Measurements from ENCODE around the gene DGCR6. TPM values are rescaled to one million over a fixed set of nuclear protein-coding genes. Genes with fewer than 3 reads are reported as not detected.
"Not testable (repeated sequence)": the region's sequence is repeated elsewhere in the genome, so short reads cannot be mapped to it uniquely, and the experiment has no call there.

Gene DGCR6
- total RNA-seq, 2 experiments from 2014 or later = 0.74 to 1.2 TPM

- H3K27me3 Mint-ChIP-seq; H3K4me1 Mint-ChIP-seq; CTCF ChIA-PET; H3K9me3 Mint-ChIP-seq; H3K27ac Mint-ChIP-seq; H3K4me3 Mint-ChIP-seq; H3K36me3 Mint-ChIP-seq (ENCODE audit: low read depth); POLR2A ChIA-PET; DNase-seq: not testable (repeated sequence)
Observed at GRCh38 chr22:18947105-18947504, 41.0 kb downstream of the DGCR6 start.

- Mint-ChIP-seq H3K4me1 (no peaks in the 10 kb centered on the region), H3K27me3 (peaks cover 2% of the 10 kb centered on the region)
- POLR2A ChIA-PET = no interaction called here
Observed at GRCh38 chr22:18947905-18948304, 41.8 kb downstream of the DGCR6 start.

GRCh38 chr22:18950141-18950540, 44.0 kb downstream of the DGCR6 start:
- CTCF ChIA-PET = no interaction called here
- Mint-ChIP-seq H3K4me1 (no peaks in the 10 kb centered on the region), H3K9me3 (no peaks in the 10 kb centered on the region), H3K4me3 (no peak overlapping the region), H3K36me3 (ENCODE audit: low read depth) (no peaks in the 10 kb centered on the region), H3K27ac (no peak overlapping the region), H3K27me3 (peaks cover 2% of the 10 kb centered on the region)
- POLR2A ChIA-PET = no interaction called here
- DNase-seq = no peak

More at GRCh38 chr22:18947905-18948304, 41.8 kb downstream of the DGCR6 start:
- H3K27ac Mint-ChIP-seq = no peak overlapping the region
- no peak for DNase-seq
- CTCF ChIA-PET = no interaction called here
- no peaks in the 10 kb centered on the region for H3K9me3 Mint-ChIP-seq
- no peaks in the 10 kb centered on the region for H3K36me3 Mint-ChIP-seq (ENCODE audit: low read depth)
- H3K4me3 Mint-ChIP-seq = no peak overlapping the region

GRCh38 chr22:18952022-18952421, 45.9 kb downstream of the DGCR6 start:
- Mint-ChIP-seq H3K4me1 (no peaks in the 10 kb centered on the region), H3K9me3 (no peaks in the 10 kb centered on the region)
- DNase-seq = no peak

GRCh38 chr22:18953128-18953527, 47.0 kb downstream of the DGCR6 start:
- H3K27ac Mint-ChIP-seq; H3K4me3 Mint-ChIP-seq; H3K9me3 Mint-ChIP-seq; CTCF ChIA-PET; H3K36me3 Mint-ChIP-seq (ENCODE audit: low read depth); H3K27me3 Mint-ChIP-seq; POLR2A ChIA-PET; DNase-seq; H3K4me1 Mint-ChIP-seq: not testable (repeated sequence)

More at GRCh38 chr22:18952022-18952421, 45.9 kb downstream of the DGCR6 start:
- POLR2A ChIA-PET = no interaction called here
- CTCF ChIA-PET = no interaction called here
- no peak overlapping the region for H3K27ac Mint-ChIP-seq
- H3K27me3 Mint-ChIP-seq = peaks cover 2% of the 10 kb centered on the region
- H3K4me3 Mint-ChIP-seq = no peak overlapping the region
- H3K36me3 Mint-ChIP-seq (ENCODE audit: low read depth) = no peaks in the 10 kb centered on the region

- POLR2A ChIA-PET, H3K27ac Mint-ChIP-seq: not testable (repeated sequence)
- peak; percentile 33 for DNase-seq
Observed at GRCh38 chr22:18954303-18954989, 48.3 kb downstream of the DGCR6 start.

GRCh38 chr22:18954990-18955571, 49.0 kb downstream of the DGCR6 start:
- ChIA-PET CTCF (no interaction called here), POLR2A (no interaction called here)
- Mint-ChIP-seq H3K27ac (no peak overlapping the region), H3K4me1 (no peaks in the 10 kb centered on the region), H3K27me3 (no peaks in the 10 kb centered on the region), H3K9me3 (no peaks in the 10 kb centered on the region), H3K36me3 (ENCODE audit: low read depth) (no peaks in the 10 kb centered on the region), H3K4me3 (no peak overlapping the region)
- no peak for DNase-seq

More at GRCh38 chr22:18954303-18954989, 48.3 kb downstream of the DGCR6 start:
- H3K4me3 Mint-ChIP-seq; CTCF ChIA-PET; H3K9me3 Mint-ChIP-seq; H3K4me1 Mint-ChIP-seq; H3K27me3 Mint-ChIP-seq; H3K36me3 Mint-ChIP-seq (ENCODE audit: low read depth): not testable (repeated sequence)

- DNase-seq = no peak
- no peaks in the 10 kb centered on the region for H3K27me3 Mint-ChIP-seq
- no peak overlapping the region for H3K27ac Mint-ChIP-seq
- ChIA-PET POLR2A (no interaction called here), CTCF (no interaction called here)
- H3K36me3 Mint-ChIP-seq (ENCODE audit: low read depth) = no peaks in the 10 kb centered on the region
- no peaks in the 10 kb centered on the region for H3K9me3 Mint-ChIP-seq
- H3K4me3 Mint-ChIP-seq = no peak overlapping the region
- H3K4me1 Mint-ChIP-seq = no peaks in the 10 kb centered on the region
Observed at GRCh38 chr22:18955696-18956095, 49.6 kb downstream of the DGCR6 start.

GRCh38 chr22:18956121-18956895, 50.2 kb downstream of the DGCR6 start:
- H3K36me3 Mint-ChIP-seq (ENCODE audit: low read depth); H3K4me1 Mint-ChIP-seq; H3K27ac Mint-ChIP-seq; H3K4me3 Mint-ChIP-seq; H3K27me3 Mint-ChIP-seq; DNase-seq; CTCF ChIA-PET; POLR2A ChIA-PET; H3K9me3 Mint-ChIP-seq: not testable (repeated sequence)

GRCh38 chr22:18956956-18957355, 50.8 kb downstream of the DGCR6 start:
- H3K36me3 Mint-ChIP-seq (ENCODE audit: low read depth); POLR2A ChIA-PET; H3K27me3 Mint-ChIP-seq; H3K9me3 Mint-ChIP-seq; H3K4me1 Mint-ChIP-seq; DNase-seq; CTCF ChIA-PET; H3K27ac Mint-ChIP-seq; H3K4me3 Mint-ChIP-seq: not testable (repeated sequence)

- H3K27me3 Mint-ChIP-seq; H3K4me1 Mint-ChIP-seq; H3K4me3 Mint-ChIP-seq; CTCF ChIA-PET; H3K27ac Mint-ChIP-seq; DNase-seq; H3K9me3 Mint-ChIP-seq; H3K36me3 Mint-ChIP-seq (ENCODE audit: low read depth); POLR2A ChIA-PET: not testable (repeated sequence)
Observed at GRCh38 chr22:18957621-18958320, 51.7 kb downstream of the DGCR6 start.

- CTCF ChIA-PET; H3K36me3 Mint-ChIP-seq (ENCODE audit: low read depth); H3K27ac Mint-ChIP-seq; H3K4me1 Mint-ChIP-seq; H3K27me3 Mint-ChIP-seq; POLR2A ChIA-PET; DNase-seq; H3K4me3 Mint-ChIP-seq; H3K9me3 Mint-ChIP-seq: not testable (repeated sequence)
Observed at GRCh38 chr22:18958321-18958705, 52.2 kb downstream of the DGCR6 start.

- H3K9me3 Mint-ChIP-seq; H3K27ac Mint-ChIP-seq; H3K4me1 Mint-ChIP-seq; CTCF ChIA-PET; H3K36me3 Mint-ChIP-seq (ENCODE audit: low read depth); H3K27me3 Mint-ChIP-seq; POLR2A ChIA-PET; DNase-seq; H3K4me3 Mint-ChIP-seq: not testable (repeated sequence)
Observed at GRCh38 chr22:18958738-18959137, 52.6 kb downstream of the DGCR6 start.
